Vagina (tissue), 2 donors: ENCODE measurements around the gene IL1A.

Source experiments
- POLR2A ChIP-seq, 2 donors: fragments of 450-650 bp; IDR thresholded peaks; one replicate each; pipeline ENCODE4 v1.6.1; 2017; ENCODE audit warnings: antibody characterized with exemption in 2 of 2, mild to moderate bottlenecking in 2 of 2, moderate library complexity in 2 of 2
- POLR2AphosphoS5 ChIP-seq, 2 donors: sonication (generic); formaldehyde crosslinking; IDR thresholded peaks; one replicate each; pipeline ENCODE4 v1.9.0; 2017; ENCODE audit warnings: antibody characterized with exemption in 2 of 2, mild to moderate bottlenecking in 2 of 2, low read depth in 1 of 2; ENCODE audit not compliant: insufficient read depth in 1 of 2
- TF ChIP-seq, protein P1 (sequence below), 3 experiments: fragments of 450-650 bp in 2 of 3; fragments of 200-600 bp in 1 of 3; sonication (generic) in 1 of 3; IDR thresholded peaks; one replicate each; pipeline ENCODE4 v1.5.1; 2017 to 2019; ENCODE audit warnings: antibody characterized with exemption in 3 of 3, mild to moderate bottlenecking in 2 of 3, moderate library complexity in 2 of 3

DNA sequence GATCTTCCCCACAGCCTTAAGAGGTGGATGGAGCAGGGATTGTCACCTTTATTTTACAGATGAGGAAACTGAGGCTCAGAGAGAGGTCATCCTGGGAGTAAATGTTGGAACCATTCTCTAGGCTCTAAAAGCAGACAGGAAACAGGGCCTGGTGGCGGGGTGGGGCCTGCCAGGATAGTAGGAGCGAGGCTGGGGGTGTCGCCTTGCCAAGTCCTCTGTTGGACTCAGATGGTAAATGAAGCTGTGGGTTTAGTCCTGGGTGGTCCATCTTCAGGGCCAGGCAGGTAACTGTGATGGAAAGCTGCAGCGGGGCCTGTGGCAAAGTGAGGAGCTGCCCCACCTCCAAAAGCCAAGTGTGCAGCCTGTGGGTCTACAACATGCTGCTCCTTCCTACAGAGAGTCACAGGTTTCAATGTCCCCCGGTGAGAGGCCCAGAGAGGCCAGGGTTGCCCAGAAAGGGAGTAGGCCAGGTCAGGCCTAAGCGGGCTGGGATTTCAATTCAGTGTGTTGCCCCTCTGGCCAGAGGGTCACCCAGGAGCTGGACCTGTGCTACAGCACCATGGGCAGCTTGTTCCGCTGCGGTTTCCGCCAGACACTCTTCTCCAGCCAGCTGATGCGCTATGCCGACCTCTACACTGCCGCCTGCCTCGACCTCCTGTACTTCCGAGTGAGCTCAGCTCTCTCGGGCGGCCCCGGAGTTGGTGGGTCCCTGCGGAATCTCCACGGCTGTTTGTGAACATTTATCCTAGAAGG lies 56.8 kb downstream of the IL1A start:
- TF ChIP-seq, protein P1, sequence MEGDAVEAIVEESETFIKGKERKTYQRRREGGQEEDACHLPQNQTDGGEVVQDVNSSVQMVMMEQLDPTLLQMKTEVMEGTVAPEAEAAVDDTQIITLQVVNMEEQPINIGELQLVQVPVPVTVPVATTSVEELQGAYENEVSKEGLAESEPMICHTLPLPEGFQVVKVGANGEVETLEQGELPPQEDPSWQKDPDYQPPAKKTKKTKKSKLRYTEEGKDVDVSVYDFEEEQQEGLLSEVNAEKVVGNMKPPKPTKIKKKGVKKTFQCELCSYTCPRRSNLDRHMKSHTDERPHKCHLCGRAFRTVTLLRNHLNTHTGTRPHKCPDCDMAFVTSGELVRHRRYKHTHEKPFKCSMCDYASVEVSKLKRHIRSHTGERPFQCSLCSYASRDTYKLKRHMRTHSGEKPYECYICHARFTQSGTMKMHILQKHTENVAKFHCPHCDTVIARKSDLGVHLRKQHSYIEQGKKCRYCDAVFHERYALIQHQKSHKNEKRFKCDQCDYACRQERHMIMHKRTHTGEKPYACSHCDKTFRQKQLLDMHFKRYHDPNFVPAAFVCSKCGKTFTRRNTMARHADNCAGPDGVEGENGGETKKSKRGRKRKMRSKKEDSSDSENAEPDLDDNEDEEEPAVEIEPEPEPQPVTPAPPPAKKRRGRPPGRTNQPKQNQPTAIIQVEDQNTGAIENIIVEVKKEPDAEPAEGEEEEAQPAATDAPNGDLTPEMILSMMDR (IDR thresholded peaks at IDR 0.05) = no peak
- no peak for TF ChIP-seq POLR2A (IDR thresholded peaks at IDR 0.05)
- no peak for TF ChIP-seq POLR2AphosphoS5 (IDR thresholded peaks at IDR 0.05; ENCODE audit: insufficient read depth in 1 of 2, low read depth in 1 of 2)
